HG03097 (cell line): ENCODE measurements around the gene ZSCAN26.
"Not testable (repeated sequence)": the region's sequence is repeated elsewhere in the genome, so short reads cannot be mapped to it uniquely, and the experiment has no call there.

ENCODE experiments used
- ATAC-seq: cut with Tn5 transposase; IDR thresholded peaks from one replicate; pipeline ENCODE4 v1.9.1; 2021; ENCODE audit not compliant: unreplicated experiment, low FRiP score

Gene ZSCAN26

GRCh38 chr6:28315628-28316027 is 48.7 kb downstream of the ZSCAN26 start:
- ATAC-seq, result no peak

- not testable (repeated sequence) for ATAC-seq
Measured at GRCh38 chr6:28317866-28318265, 50.9 kb downstream of the ZSCAN26 start.

GRCh38 chr6:28322661-28323060 is 55.7 kb downstream of the ZSCAN26 start:
- ATAC-seq, result no peak

- no peak for ATAC-seq
Measured at GRCh38 chr6:28323813-28324424, 57.0 kb downstream of the ZSCAN26 start.

- no peak for ATAC-seq
Measured at GRCh38 chr6:28326371-28326948, 59.5 kb downstream of the ZSCAN26 start.
